H1 (cell line): Measurements from ENCODE around the gene UNC93A. TPM values are rescaled to one million over a fixed set of nuclear protein-coding genes. Genes with fewer than 3 reads are reported as not detected.

ENCODE experiments used
- CHD7 ChIP-seq: fragments of 300-600 bp; sonication (generic); IDR thresholded peaks from 2 replicates; pipeline ENCODE4 v1.7.1; 2012; ENCODE audit warnings: low read length, moderate library complexity, mild to moderate bottlenecking, inconsistent platforms; ENCODE audit not compliant: insufficient replicate concordance
- polyA plus RNA-seq, 7 experiments: library from polyadenylated mRNA; depleted of rRNA in 3 of 7; stranded (reverse) in 5 of 7; unstranded in 2 of 7; fragments of >200 nt in 5 of 7; fragments of 200-250 nt in 2 of 7; gene quantifications; 1 replicate in 5 of 7; 2 replicates in 1 of 7; 4 replicates in 1 of 7; pipeline versions ENCODE4 v1.2.1 to v1.2.3, GENCODE V29; 2011 to 2013; ENCODE audit warnings: missing spikeins in 2 of 7, mixed read lengths in 2 of 7
- total RNA-seq: library from RNA; stranded (reverse); fragmentation: NEBNext Ultra II Directional; extraction: Animal tissue kit (Norgen Biotek cat#: 25700); gene quantifications from 2 replicates; pipeline ENCODE4 v1.2.1, GENCODE V29; 2021

The UNC93A gene
- total and polyA plus RNA-seq, 2 of the 8 experiments (the other 6 are each of a cell fraction or from before 2014, with no cell fraction given), result 0.39 TPM; not detected in 1

- TF ChIP-seq CHD7, result no peak
Observed at GRCh38 chr6:167345348-167345747, 54.2 kb downstream of the UNC93A start (continued).
